GM10266 (cell line): ENCODE measurements around the gene PRKAB1.
A peak's percentile ranks its signal among the peaks of the same experiment; 100 is the strongest.

Experiments used
- DNase-seq: peaks from one replicate; pipeline ENCODE4 v3.0.0; 2012; ENCODE audit errors: extremely low spot score
- TF ChIP-seq, protein P1 (sequence below): IDR thresholded peaks from 2 replicates; pipeline ENCODE4 v1.5.1; 2012; ENCODE audit warnings: mild to moderate bottlenecking, low read depth; ENCODE audit not compliant: control insufficient read depth, insufficient read depth; ENCODE audit errors: missing control alignments

Gene PRKAB1

DNA sequence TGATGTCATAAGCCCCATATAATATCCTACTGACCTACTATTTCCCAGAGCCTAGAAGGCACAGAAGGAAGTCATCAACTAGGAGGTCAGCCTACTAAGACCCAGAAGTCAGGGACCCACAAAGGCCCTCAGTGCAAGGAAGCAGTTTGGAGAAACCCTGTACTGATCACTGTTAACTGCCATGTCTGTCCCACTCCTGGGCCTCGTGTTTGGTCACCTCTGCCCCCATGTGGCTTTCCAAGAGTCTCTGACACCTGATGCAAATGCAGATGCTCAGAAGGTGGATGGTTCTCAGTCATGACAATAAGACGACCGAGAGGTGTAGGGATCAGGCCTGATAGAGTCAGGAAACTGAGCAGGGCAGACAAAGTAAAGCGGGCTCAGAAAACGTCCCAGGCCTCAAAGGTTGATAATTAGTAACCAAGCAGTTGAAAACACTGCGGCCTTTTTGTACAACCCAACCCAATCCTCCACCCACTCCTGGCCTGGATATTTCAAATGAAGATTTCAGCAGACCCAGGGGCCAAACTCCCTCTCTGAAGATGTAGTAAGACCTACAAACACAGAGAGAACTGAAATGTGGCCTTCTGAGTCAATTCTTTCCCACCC lies 23.4 kb downstream of the PRKAB1 start:
- TF ChIP-seq, protein P1, sequence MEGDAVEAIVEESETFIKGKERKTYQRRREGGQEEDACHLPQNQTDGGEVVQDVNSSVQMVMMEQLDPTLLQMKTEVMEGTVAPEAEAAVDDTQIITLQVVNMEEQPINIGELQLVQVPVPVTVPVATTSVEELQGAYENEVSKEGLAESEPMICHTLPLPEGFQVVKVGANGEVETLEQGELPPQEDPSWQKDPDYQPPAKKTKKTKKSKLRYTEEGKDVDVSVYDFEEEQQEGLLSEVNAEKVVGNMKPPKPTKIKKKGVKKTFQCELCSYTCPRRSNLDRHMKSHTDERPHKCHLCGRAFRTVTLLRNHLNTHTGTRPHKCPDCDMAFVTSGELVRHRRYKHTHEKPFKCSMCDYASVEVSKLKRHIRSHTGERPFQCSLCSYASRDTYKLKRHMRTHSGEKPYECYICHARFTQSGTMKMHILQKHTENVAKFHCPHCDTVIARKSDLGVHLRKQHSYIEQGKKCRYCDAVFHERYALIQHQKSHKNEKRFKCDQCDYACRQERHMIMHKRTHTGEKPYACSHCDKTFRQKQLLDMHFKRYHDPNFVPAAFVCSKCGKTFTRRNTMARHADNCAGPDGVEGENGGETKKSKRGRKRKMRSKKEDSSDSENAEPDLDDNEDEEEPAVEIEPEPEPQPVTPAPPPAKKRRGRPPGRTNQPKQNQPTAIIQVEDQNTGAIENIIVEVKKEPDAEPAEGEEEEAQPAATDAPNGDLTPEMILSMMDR: no peak
- no peak for DNase-seq

DNA sequence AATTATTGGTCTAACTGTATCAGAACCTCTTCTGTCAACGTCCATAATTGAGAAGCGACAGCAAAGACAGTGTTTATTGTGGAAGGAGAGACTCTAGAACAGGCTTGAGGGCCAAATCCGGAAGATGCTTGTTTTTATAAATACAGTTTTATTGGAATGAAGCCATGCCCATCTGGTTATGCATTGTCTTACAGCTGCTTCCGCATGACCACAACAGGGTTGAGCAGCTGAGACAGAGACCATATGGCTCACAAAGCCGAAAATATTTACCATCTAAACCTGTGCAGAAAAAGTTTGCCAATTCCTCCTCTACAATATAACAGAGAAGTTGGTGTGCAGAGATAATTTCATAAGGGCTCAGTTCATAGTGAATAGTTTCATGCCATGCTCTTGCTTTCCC lies 24.5 kb downstream of the PRKAB1 start:
- TF ChIP-seq, protein P1: no peak
- DNase-seq: no peak

DNA sequence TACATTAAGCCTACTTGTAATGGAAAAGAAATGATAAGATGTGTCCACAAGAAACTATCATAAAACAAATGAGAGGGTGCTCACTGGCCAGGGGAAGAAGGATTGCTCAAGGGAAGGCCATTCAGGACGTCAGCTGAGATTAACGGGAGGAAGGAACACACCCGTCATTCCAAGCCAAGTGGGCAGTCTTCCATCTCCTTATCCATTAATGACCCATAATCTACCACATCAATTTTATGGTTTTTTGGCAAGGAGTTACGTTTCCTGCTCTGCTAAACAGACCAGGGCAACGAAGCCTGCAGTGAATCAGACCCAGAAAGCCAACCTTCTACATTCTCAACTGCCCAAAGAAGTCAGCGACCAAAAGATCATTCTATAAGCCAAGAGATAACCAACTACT lies 25.1 kb downstream of the PRKAB1 start:
- TF ChIP-seq, protein P1: no peak
- no peak for DNase-seq

DNA sequence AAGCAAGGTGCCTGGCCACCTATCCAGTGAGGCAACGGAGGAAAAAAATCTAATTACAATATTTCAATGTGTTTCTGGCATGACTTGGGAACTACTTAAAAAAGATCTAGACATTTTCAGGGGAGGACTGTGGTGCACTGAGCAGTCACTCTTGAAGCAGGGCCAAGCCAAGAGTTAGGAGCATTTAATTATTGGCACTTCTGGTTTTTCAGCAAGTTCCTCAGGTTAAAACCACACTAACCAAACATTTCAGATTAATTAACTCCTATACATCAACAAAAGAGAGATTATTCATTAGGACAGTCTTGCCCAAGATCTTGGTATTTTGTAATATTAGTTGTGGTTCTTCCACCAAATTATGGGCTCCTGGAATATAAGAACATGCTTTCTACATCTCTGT lies 25.6 kb downstream of the PRKAB1 start:
- no peak for DNase-seq
- TF ChIP-seq, protein P1: no peak

DNA sequence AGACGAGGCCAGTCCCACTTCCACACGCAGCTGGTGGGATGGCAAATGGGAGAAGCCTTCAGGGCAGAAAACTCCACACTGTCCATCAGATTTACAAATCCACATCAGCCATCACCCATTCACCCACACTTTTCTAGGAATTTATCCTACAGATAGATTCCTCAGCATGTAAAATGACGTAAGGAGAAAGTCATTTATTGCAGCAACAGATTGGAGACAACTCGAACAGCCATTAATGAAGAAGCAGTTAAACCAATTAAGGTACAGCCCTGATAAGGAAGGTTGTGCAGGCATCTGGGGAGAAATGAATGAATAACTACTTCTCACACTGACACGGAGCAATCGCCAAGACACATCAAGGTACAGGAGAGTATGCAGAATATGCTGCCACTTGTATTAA lies 26.2 kb downstream of the PRKAB1 start:
- no peak for DNase-seq
- TF ChIP-seq, protein P1: no peak

DNA sequence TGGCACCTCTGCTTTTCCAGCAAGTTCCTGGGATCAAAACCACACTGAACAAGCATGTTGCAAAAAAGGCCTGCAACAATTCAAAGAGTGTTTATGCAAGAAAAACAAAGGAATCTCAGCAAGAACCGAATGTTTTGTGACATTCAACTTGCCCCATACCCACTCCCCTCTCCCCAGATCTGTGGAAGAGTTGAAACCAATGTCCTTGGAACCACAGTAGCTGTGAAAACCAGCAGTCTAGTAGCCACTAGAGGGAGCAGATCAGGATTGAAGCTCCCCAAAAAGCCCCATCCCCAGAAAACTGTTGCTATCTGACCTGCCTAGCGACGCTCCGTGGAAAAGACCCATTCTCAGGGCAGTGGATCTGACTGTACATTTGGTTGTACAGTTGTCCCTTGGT lies 27.1 kb downstream of the PRKAB1 start:
- DNase-seq: no peak
- TF ChIP-seq, protein P1: peak; percentile 42

DNA sequence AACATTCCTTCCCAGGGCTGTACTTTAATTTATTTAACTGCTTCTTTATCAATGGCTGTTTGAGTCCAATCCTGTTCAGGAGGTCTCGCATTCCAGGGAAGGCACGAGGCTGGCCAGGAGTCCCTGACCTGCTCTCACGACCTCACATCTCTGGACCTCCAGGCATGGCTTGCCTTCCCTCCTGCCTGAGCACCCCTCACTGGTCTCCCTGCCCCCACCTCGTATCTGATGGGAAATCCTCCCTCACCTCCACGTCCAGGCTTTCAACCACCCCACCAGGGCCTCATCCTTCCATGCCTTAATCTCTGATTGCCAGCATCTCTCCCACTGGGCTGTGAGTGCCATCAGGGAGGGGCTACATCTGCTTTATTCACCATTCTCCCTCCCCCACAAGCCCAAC lies 29.0 kb downstream of the PRKAB1 start:
- TF ChIP-seq, protein P1: no peak
- DNase-seq: no peak
